ENCODE results near the gene DMAP1.
A peak's percentile ranks its signal among the peaks of the same experiment; 100 is the strongest.

The DMAP1 gene

DNA sequence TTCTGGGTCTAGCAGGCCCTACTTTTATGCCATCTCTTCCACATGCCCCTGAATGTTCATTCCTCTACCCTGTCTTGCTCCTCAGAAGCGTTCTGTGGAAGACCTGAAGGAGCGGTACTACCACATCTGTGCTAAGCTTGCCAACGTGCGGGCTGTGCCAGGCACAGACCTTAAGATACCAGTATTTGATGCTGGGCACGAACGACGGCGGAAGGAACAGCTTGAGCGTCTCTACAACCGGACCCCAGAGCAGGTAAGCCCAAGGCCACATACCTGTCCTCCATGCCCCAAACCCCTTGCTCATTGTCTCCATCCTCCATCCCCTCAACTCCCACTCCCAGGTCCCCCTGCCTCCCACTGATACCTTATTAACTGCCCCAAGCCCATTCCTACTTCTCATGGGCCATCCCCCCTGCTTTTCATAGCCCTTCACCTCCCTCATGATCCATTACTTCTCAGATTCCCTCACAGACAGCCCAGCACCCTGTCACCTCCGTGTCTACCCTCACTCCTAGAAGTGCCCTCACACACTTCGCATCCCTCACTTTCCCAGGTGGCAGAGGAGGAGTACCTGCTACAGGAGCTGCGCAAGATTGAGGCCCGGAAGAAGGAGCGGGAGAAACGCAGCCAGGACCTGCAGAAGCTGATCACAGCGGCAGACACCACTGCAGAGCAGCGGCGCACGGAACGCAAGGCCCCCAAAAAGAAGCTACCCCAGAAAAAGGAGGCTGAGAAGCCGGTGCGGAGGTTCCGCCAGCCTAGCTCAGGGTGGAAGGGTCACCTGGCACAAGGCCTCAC, 5.4 kb downstream of the DMAP1 start:
- no peak overlapping the region for H3K27ac ChIP-seq (ENCODE audit: extremely low read depth, low read depth, low read length)
- H3K36me3 ChIP-seq (ENCODE audit: control insufficient read depth in 2 of 2, insufficient read depth in 1 of 2, low read length in 2 of 2): peaks cover 10 to 89% of the 10 kb centered on the region in 2 experiments
- no peaks in the 10 kb centered on the region for H3K4me1 ChIP-seq (ENCODE audit: control insufficient read depth, insufficient read depth, low read length)
- ChIA-PET CTCF (interaction anchor here (0.5 to 3.8 kb wide), 38 partner anchors 9 to 455 kb away, joined by 3 to 31 read pairs (median 5); no protein-coding TSS in a partner anchor), POLR2A (interaction anchor here (1.3 kb wide), 1 partner anchor 381 kb away, joined by 3 read pairs; no protein-coding TSS in a partner anchor)
- no peak overlapping the region for H3K4me3 ChIP-seq (ENCODE audit: low read depth, low read length)
- TF ChIP-seq KLF8 (tag by site-specific recombination; IDR thresholded peaks at IDR 0.05): no peak
- TF ChIP-seq SCRT1 (tag by site-specific recombination; IDR thresholded peaks at IDR 0.05; ENCODE audit: borderline replicate concordance): no peak
- TF ChIP-seq, protein P1, sequence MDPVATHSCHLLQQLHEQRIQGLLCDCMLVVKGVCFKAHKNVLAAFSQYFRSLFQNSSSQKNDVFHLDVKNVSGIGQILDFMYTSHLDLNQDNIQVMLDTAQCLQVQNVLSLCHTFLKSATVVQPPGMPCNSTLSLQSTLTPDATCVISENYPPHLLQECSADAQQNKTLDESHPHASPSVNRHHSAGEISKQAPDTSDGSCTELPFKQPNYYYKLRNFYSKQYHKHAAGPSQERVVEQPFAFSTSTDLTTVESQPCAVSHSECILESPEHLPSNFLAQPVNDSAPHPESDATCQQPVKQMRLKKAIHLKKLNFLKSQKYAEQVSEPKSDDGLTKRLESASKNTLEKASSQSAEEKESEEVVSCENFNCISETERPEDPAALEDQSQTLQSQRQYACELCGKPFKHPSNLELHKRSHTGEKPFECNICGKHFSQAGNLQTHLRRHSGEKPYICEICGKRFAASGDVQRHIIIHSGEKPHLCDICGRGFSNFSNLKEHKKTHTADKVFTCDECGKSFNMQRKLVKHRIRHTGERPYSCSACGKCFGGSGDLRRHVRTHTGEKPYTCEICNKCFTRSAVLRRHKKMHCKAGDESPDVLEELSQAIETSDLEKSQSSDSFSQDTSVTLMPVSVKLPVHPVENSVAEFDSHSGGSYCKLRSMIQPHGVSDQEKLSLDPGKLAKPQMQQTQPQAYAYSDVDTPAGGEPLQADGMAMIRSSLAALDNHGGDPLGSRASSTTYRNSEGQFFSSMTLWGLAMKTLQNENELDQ (tag by site-specific recombination; IDR thresholded peaks at IDR 0.05; ENCODE audit: low read depth): no peak
- TF ChIP-seq, protein P2, sequence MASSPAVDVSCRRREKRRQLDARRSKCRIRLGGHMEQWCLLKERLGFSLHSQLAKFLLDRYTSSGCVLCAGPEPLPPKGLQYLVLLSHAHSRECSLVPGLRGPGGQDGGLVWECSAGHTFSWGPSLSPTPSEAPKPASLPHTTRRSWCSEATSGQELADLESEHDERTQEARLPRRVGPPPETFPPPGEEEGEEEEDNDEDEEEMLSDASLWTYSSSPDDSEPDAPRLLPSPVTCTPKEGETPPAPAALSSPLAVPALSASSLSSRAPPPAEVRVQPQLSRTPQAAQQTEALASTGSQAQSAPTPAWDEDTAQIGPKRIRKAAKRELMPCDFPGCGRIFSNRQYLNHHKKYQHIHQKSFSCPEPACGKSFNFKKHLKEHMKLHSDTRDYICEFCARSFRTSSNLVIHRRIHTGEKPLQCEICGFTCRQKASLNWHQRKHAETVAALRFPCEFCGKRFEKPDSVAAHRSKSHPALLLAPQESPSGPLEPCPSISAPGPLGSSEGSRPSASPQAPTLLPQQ (tag by site-specific recombination; IDR thresholded peaks at IDR 0.05): no peak
- no peak for TF ChIP-seq ZNF600 (tag by site-specific recombination; IDR thresholded peaks at IDR 0.05)
- TF ChIP-seq ZFP69B (tag by site-specific recombination; IDR thresholded peaks at IDR 0.05): no peak
- TF ChIP-seq GLIS1 (tag by site-specific recombination; IDR thresholded peaks at IDR 0.05): no peak
- TF ChIP-seq ZNF777 (tag by site-specific recombination; IDR thresholded peaks at IDR 0.05; ENCODE audit: borderline replicate concordance): no peak
- TF ChIP-seq KLF10 (tag by site-specific recombination; IDR thresholded peaks at IDR 0.05): no peak
- no peaks in the 10 kb centered on the region for H3K9me3 ChIP-seq (ENCODE audit: control insufficient read depth, insufficient read depth, low read depth, low read length)

DNA sequence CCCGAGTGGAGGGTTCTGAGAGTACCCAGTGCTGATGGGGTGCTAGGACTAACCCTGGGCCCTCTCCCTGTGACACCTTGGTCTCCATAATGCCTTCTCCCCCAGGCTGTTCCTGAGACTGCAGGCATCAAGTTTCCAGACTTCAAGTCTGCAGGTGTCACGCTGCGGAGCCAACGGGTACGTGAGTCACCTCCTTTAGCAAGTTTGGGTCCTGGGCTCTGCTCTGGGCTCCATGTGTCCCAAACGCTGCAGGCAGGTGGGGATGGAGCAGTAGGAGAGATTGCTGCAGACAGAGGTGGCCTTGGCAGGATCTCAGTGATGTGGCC, 6.0 kb downstream of the DMAP1 start:
- no peak for TF ChIP-seq ZNF138 (tag by site-specific recombination; IDR thresholded peaks at IDR 0.05; ENCODE audit: borderline replicate concordance)
- TF ChIP-seq ZNF549 (tag by site-specific recombination; IDR thresholded peaks at IDR 0.05): no peak
- TF ChIP-seq ZNF184 (tag by site-specific recombination; IDR thresholded peaks at IDR 0.05): no peak
- TF ChIP-seq ZNF707 (tag by site-specific recombination; IDR thresholded peaks at IDR 0.05): no peak
- no peak for TF ChIP-seq ZNF777 (tag by site-specific recombination; IDR thresholded peaks at IDR 0.05; ENCODE audit: borderline replicate concordance)
- no peak for TF ChIP-seq ZFP37 (tag by site-specific recombination; IDR thresholded peaks at IDR 0.05)
- no peak for TF ChIP-seq ZXDB (tag by site-specific recombination; IDR thresholded peaks at IDR 0.05)
- H3K4me3 ChIP-seq (ENCODE audit: low read depth, low read length): no peak overlapping the region
- no peak overlapping the region for H3K27ac ChIP-seq (ENCODE audit: extremely low read depth, low read depth, low read length)
- ChIA-PET POLR2A (no interaction called here), CTCF (interaction anchor here (0.7 to 3.0 kb wide), 7 partner anchors 9 to 127 kb away, joined by 3 to 31 read pairs (median 4); no protein-coding TSS in a partner anchor)
- H3K36me3 ChIP-seq (ENCODE audit: control insufficient read depth in 2 of 2, insufficient read depth in 1 of 2, low read length in 2 of 2): peaks cover 10 to 89% of the 10 kb centered on the region in 2 experiments
- no peaks in the 10 kb centered on the region for H3K4me1 ChIP-seq (ENCODE audit: control insufficient read depth, insufficient read depth, low read length)
- H3K9me3 ChIP-seq (ENCODE audit: control insufficient read depth, insufficient read depth, low read depth, low read length): no peaks in the 10 kb centered on the region

DNA sequence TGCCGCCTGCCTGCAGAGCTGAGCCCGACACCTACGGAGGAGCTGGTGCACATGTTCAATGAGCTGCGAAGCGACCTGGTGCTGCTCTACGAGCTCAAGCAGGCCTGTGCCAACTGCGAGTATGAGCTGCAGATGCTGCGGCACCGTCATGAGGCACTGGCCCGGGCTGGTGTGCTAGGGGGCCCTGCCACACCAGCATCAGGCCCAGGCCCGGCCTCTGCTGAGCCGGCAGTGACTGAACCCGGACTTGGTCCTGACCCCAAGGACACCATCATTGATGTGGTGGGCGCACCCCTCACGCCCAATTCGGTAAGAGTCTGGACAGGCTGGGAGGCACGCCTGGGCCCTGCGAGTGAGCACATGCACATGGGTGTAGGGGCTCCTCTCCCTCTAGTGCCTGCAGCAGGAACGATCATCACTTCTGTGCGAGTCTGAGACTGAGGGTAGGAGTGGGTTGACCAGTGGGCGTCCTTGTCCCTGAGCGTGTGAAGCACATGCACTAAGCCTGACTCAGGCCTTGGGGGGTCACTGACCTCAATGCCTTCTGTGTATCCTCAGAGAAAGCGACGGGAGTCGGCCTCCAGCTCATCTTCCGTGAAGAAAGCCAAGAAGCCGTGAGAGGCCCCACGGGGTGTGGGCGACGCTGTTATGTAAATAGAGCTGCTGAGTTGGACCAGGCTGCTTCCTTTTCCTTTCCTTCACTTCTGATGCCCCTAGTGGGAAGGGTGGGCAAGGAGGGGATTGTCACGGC, 6.9 kb downstream of the DMAP1 start:
- H3K9me3 ChIP-seq (ENCODE audit: control insufficient read depth, insufficient read depth, low read depth, low read length): no peaks in the 10 kb centered on the region
- no peak overlapping the region for H3K27ac ChIP-seq (ENCODE audit: extremely low read depth, low read depth, low read length)
- ChIA-PET CTCF (interaction anchor here (0.7 to 1.6 kb wide), 3 partner anchors 27 to 374 kb away, joined by 3 to 5 read pairs (median 3); no protein-coding TSS in a partner anchor), POLR2A (no interaction called here)
- TF ChIP-seq ZFHX2 (tag by site-specific recombination; conservative IDR thresholded peaks at IDR 0.05) (peak; percentile 71), ZNF501 (tag by site-specific recombination; IDR thresholded peaks at IDR 0.05) (no peak), KLF10 (tag by site-specific recombination; IDR thresholded peaks at IDR 0.05) (no peak), ZNF658 (tag by site-specific recombination; IDR thresholded peaks at IDR 0.05) (no peak), EGR2 (tag by site-specific recombination; IDR thresholded peaks at IDR 0.05; ENCODE audit: low read depth) (peak; percentile 82), ZNF23 (tag by site-specific recombination; IDR thresholded peaks at IDR 0.05; ENCODE audit: borderline replicate concordance) (no peak)
- H3K4me3 ChIP-seq (ENCODE audit: low read depth, low read length): no peak overlapping the region
- H3K36me3 ChIP-seq (ENCODE audit: control insufficient read depth in 2 of 2, insufficient read depth in 1 of 2, low read length in 2 of 2): peaks cover 10 to 81% of the 10 kb centered on the region in 2 experiments
- H3K4me1 ChIP-seq (ENCODE audit: control insufficient read depth, insufficient read depth, low read length): no peaks in the 10 kb centered on the region

All from HEK293 (cell line).